GM10266 (cell line): Measurements from ENCODE around the gene PAXIP1.

Experiments used
- DNase-seq: peaks from one replicate; pipeline ENCODE4 v3.0.0; 2012; ENCODE audit errors: extremely low spot score
- CTCF ChIP-seq: IDR thresholded peaks from 2 replicates; pipeline ENCODE4 v1.5.1; 2012; ENCODE audit warnings: mild to moderate bottlenecking, low read depth; ENCODE audit not compliant: control insufficient read depth, insufficient read depth; ENCODE audit errors: missing control alignments

Gene PAXIP1

GRCh38 chr7:154967401-154967955 lies 35.4 kb downstream of the PAXIP1 start:
- no peak for TF ChIP-seq CTCF
- DNase-seq, result no peak

GRCh38 chr7:154965014-154965413 lies 37.9 kb downstream of the PAXIP1 start:
- no peak for TF ChIP-seq CTCF
- no peak for DNase-seq

GRCh38 chr7:154960063-154960790 lies 42.7 kb downstream of the PAXIP1 start:
- TF ChIP-seq CTCF, result no peak
- no peak for DNase-seq

GRCh38 chr7:154956427-154956826 lies 46.5 kb downstream of the PAXIP1 start:
- no peak for TF ChIP-seq CTCF
- no peak for DNase-seq

GRCh38 chr7:154953006-154953684 lies 49.8 kb downstream of the PAXIP1 start:
- peak; percentile 31 for DNase-seq

GRCh38 chr7:154950960-154951359 lies 52.0 kb downstream of the PAXIP1 start:
- no peak for TF ChIP-seq CTCF
- DNase-seq, result no peak

More at GRCh38 chr7:154953006-154953684, 49.8 kb downstream of the PAXIP1 start:
- peak; percentile 66 for TF ChIP-seq CTCF

GRCh38 chr7:154947604-154948003 lies 55.3 kb downstream of the PAXIP1 start:
- TF ChIP-seq CTCF, result no peak

More at GRCh38 chr7:154947604-154948003, 55.3 kb downstream of the PAXIP1 start:
- no peak for DNase-seq
